SK-N-SH (cell line): ENCODE data around the gene STX2. TPM values are rescaled to one million over a fixed set of nuclear protein-coding genes. Genes with fewer than 3 reads are reported as not detected.

ENCODE experiments used
- CTCF ChIA-PET: fragments of 300-600, 350-600 bp; formaldehyde crosslinking; extraction: SDS; loops from one replicate; lab custom pipeline; 2021; lab: Yijun Ruan, JAX
- POLR2A ChIA-PET: fragments of 350-600 bp; sonication (Branson Sonifier 250); formaldehyde crosslinking; extraction: SDS; loops from one replicate; lab custom pipeline; 2020; ENCODE audit warnings: antibody characterized with exemption, inconsistent platforms; lab: Yijun Ruan, JAX
- DNase-seq: peaks from one replicate; pipeline ENCODE4 v3.0.0; 2012
- H2AFZ ChIP-seq: fragments of 200-600 bp; sonication (generic); 2 replicates; pipeline ENCODE4 v1.8.1; 2016; ENCODE audit warnings: antibody characterized with exemption, mild to moderate bottlenecking, low read depth
- H3F3A ChIP-seq: fragments of 200-600 bp; sonication (generic); replicated peaks from 2 replicates; pipeline ENCODE3; 2016; ENCODE audit warnings: antibody characterized with exemption, mild to moderate bottlenecking; ENCODE audit not compliant: insufficient read depth
- H3K27ac ChIP-seq, 2 experiments: fragments of 200-500 bp in 1 of 2; fragments of 200-600 bp in 1 of 2; sonication (Bioruptor generic) in 1 of 2; sonication (generic), shearing (Covaris generic) in 1 of 2; 2 replicates each; pipeline versions ENCODE4 v1.5.1 to v1.6.1; 2014 to 2016; ENCODE audit warnings: low read depth in 2 of 2, inconsistent platforms in 1 of 2, low read length in 1 of 2, mild to moderate bottlenecking in 1 of 2, mixed read lengths in 1 of 2
- H3K27me3 ChIP-seq: fragments of 200-600 bp; sonication (generic), shearing (Covaris generic); 2 replicates; pipeline ENCODE4 v1.6.1; 2016; ENCODE audit warnings: mixed run types; ENCODE audit not compliant: insufficient read depth
- H3K36me3 ChIP-seq, 2 experiments: fragments of 200-500 bp in 1 of 2; fragments of 200-600 bp in 1 of 2; sonication (Bioruptor generic) in 1 of 2; sonication (generic) in 1 of 2; replicated peaks in 1 of 2; 2 replicates each; pipeline versions ENCODE3 to v1.5.1; 2014 to 2016; ENCODE audit warnings: low read length in 1 of 2, mild to moderate bottlenecking in 1 of 2; ENCODE audit not compliant: insufficient read depth in 2 of 2, control insufficient read depth in 1 of 2
- H3K4me1 ChIP-seq, 2 experiments: fragments of 200-500 bp in 1 of 2; fragments of 200-600 bp in 1 of 2; sonication (Bioruptor generic) in 1 of 2; sonication (generic), shearing (Covaris generic) in 1 of 2; 2 replicates each; pipeline versions ENCODE4 v1.5.1 to v1.6.1; 2014 to 2016; ENCODE audit warnings: low read depth in 1 of 2, low read length in 1 of 2, mixed run types in 1 of 2; ENCODE audit not compliant: insufficient read depth in 2 of 2, control insufficient read depth in 1 of 2
- H3K4me2 ChIP-seq: fragments of 200-600 bp; sonication (generic), shearing (Covaris generic); 2 replicates; pipeline ENCODE4 v1.6.1; 2017; ENCODE audit warnings: mixed run types
- H3K4me3 ChIP-seq, 2 experiments: fragments of 200-500 bp in 1 of 2; fragments of 200-600 bp in 1 of 2; sonication (Bioruptor generic) in 1 of 2; sonication (generic), shearing (Covaris generic) in 1 of 2; 2 replicates each; pipeline versions ENCODE4 v1.5.1 to v1.8.1; 2014 to 2016; ENCODE audit warnings: low read depth in 2 of 2, inconsistent platforms in 1 of 2, low read length in 1 of 2, mild to moderate bottlenecking in 1 of 2, mixed read lengths in 1 of 2, moderate library complexity in 1 of 2
- H3K79me2 ChIP-seq: fragments of 200-600 bp; sonication (generic); 2 replicates; pipeline ENCODE4 v1.8.1; 2017; ENCODE audit warnings: mild to moderate bottlenecking; ENCODE audit not compliant: insufficient read depth
- H3K9ac ChIP-seq: fragments of 200-600 bp; sonication (generic); 2 replicates; pipeline ENCODE4 v1.6.1; 2017; ENCODE audit warnings: mixed run types
- H3K9me2 ChIP-seq: fragments of 200-600 bp; sonication (generic); 2 replicates; pipeline ENCODE4 v1.6.1; 2017; ENCODE audit warnings: mixed run types
- H3K9me3 ChIP-seq: fragments of 200-600 bp; sonication (generic); 2 replicates; pipeline ENCODE4 v1.6.1; 2017; ENCODE audit warnings: mixed run types, mild to moderate bottlenecking, moderate library complexity
- H4K20me1 ChIP-seq: fragments of 200-600 bp; sonication (generic); 2 replicates; pipeline ENCODE4 v1.6.1; 2017; ENCODE audit warnings: mild to moderate bottlenecking, mixed run types; ENCODE audit not compliant: insufficient read depth
- CHD2 ChIP-seq: fragments of 150-350 bp; IDR thresholded peaks from 2 replicates; pipeline ENCODE4 v1.6.1; 2018; ENCODE audit warnings: low read length; ENCODE audit not compliant: partially characterized antibody
- CTCF ChIP-seq: fragments of 200-600 bp; sonication (generic); IDR thresholded peaks from 2 replicates; pipeline ENCODE4 v1.6.1; 2017; ENCODE audit warnings: antibody characterized with exemption, mild to moderate bottlenecking, moderate library complexity
- ELF1 ChIP-seq: IDR thresholded peaks from 2 replicates; pipeline ENCODE4 v1.4.0; 2012
- EZH2phosphoT487 ChIP-seq: fragments of 200-600 bp; sonication (generic); IDR thresholded peaks from 2 replicates; pipeline ENCODE4 v1.6.1; 2017; ENCODE audit warnings: low read depth, mixed run types, mild to moderate bottlenecking, antibody characterized with exemption, moderate library complexity, borderline replicate concordance
- FOXJ3 ChIP-seq: sonication (generic); formaldehyde crosslinking; IDR thresholded peaks from 2 replicates; pipeline ENCODE4 v1.5.1; 2020; ENCODE audit warnings: mild to moderate bottlenecking, missing genetic modification reagents
- FOXM1 ChIP-seq: IDR thresholded peaks from 2 replicates; pipeline ENCODE4 v1.4.0; 2012; ENCODE audit warnings: low read depth, mild to moderate bottlenecking
- GABPA ChIP-seq: IDR thresholded peaks from 2 replicates; pipeline ENCODE4 v1.4.0; 2012; ENCODE audit warnings: low read depth, mild to moderate bottlenecking
- GATA2 ChIP-seq: sonication (generic); formaldehyde crosslinking; IDR thresholded peaks from 2 replicates; pipeline ENCODE4 v1.5.0; 2020; ENCODE audit warnings: mild to moderate bottlenecking, missing genetic modification reagents
- JUND ChIP-seq: IDR thresholded peaks from 2 replicates; pipeline ENCODE4 v1.4.0; 2012
- MEF2A ChIP-seq: IDR thresholded peaks from 2 replicates; pipeline ENCODE4 v1.4.0; 2012; ENCODE audit warnings: low read depth, borderline replicate concordance
- MXI1 ChIP-seq: IDR thresholded peaks from 2 replicates; pipeline ENCODE4 v1.6.1; 2012; ENCODE audit warnings: mild to moderate bottlenecking, low read depth, low read length, improper control_type of control experiment
- NFIC ChIP-seq: IDR thresholded peaks from 2 replicates; pipeline ENCODE4 v1.4.0; 2012; ENCODE audit warnings: borderline replicate concordance
- PBX3 ChIP-seq: IDR thresholded peaks from 2 replicates; pipeline ENCODE4; 2012
- POLR2AphosphoS5 ChIP-seq: IDR thresholded peaks from 2 replicates; pipeline ENCODE4 v1.6.1; 2012; ENCODE audit warnings: low read depth, low read length
- RAD21 ChIP-seq: IDR thresholded peaks from 2 replicates; pipeline ENCODE4 v1.6.1; 2012; ENCODE audit warnings: mild to moderate bottlenecking, low read length
- RCOR1 ChIP-seq: fragments of 150-350 bp; IDR thresholded peaks from 2 replicates; pipeline ENCODE4 v1.6.1; 2017; ENCODE audit warnings: antibody characterized with exemption, low read length
- RFX5 ChIP-seq: IDR thresholded peaks from 2 replicates; pipeline ENCODE4 v1.6.1; 2012; ENCODE audit warnings: mild to moderate bottlenecking, improper control_type of control experiment, low read length
- RXRA ChIP-seq: IDR thresholded peaks from 2 replicates; pipeline ENCODE4 v1.4.0; 2012; ENCODE audit warnings: low read depth, mild to moderate bottlenecking, borderline replicate concordance
- SIN3A ChIP-seq: IDR thresholded peaks from 2 replicates; pipeline ENCODE4 v1.6.1; 2012; ENCODE audit warnings: low read depth, mild to moderate bottlenecking, low read length, moderate library complexity, borderline replicate concordance
- SMC3 ChIP-seq: IDR thresholded peaks from 2 replicates; pipeline ENCODE4 v1.6.1; 2012; ENCODE audit warnings: low read depth, low read length, improper control_type of control experiment
- TAF1 ChIP-seq: IDR thresholded peaks from 2 replicates; pipeline ENCODE4 v1.6.1; 2012; ENCODE audit warnings: low read depth, mild to moderate bottlenecking, low read length, moderate library complexity, borderline replicate concordance
- TEAD4 ChIP-seq: IDR thresholded peaks from 2 replicates; pipeline ENCODE4 v1.4.0; 2012; ENCODE audit warnings: mild to moderate bottlenecking, borderline replicate concordance; ENCODE audit not compliant: insufficient read depth
- YY1 ChIP-seq: IDR thresholded peaks from 2 replicates; pipeline ENCODE4 v1.4.0; 2012; ENCODE audit warnings: low read depth, mild to moderate bottlenecking
- WGBS: methylation state at CpG from one replicate; pipeline ENCODE4 v1.1.6; 2017; ENCODE audit warnings: low lambda C conversion rate; 5-methylcytosine and 5-hydroxymethylcytosine counted together
- polyA plus RNA-seq, 3 experiments: library from polyadenylated mRNA; depleted of rRNA; stranded (reverse); fragments of >200 nt; gene quantifications; 2 replicates each; pipeline ENCODE4 v1.2.3, GENCODE V29; 2012

STX2 gene
- polyA plus RNA-seq, 1 of the 3 experiments (the other 2 are of a cell fraction) = 25.1 TPM

- POLR2A ChIA-PET = no interaction called here
- peaks cover 42 to 46% of the 10 kb centered on the region in 2 experiments for H3K36me3 ChIP-seq
- H3K9me2 ChIP-seq = no peaks in the 10 kb centered on the region
- H3K4me1 ChIP-seq = no peaks in the 10 kb centered on the region; a peak in 1 of 4 replicates
- no peaks in the 10 kb centered on the region for H3K79me2 ChIP-seq
- no peak overlapping the region for H3K27ac ChIP-seq
- no peak overlapping the region for H3K9ac ChIP-seq
- 90% methylated on average over 3 of the region's 3 CpGs for WGBS
- no peaks in the 10 kb centered on the region for H3F3A ChIP-seq
- H3K27me3 ChIP-seq = no peaks in the 10 kb centered on the region
- no peak overlapping the region for H2AFZ ChIP-seq
- TF ChIP-seq ELF1 (no peak), PBX3 (no peak), FOXM1 (no peak), MXI1 (no peak), JUND (no peak), TAF1 (no peak), POLR2AphosphoS5 (no peak), RCOR1 (no peak), SIN3A (no peak), YY1 (no peak), SMC3 (no peak), GATA2 (no peak), MEF2A (no peak)
- no peak overlapping the region for H3K4me3 ChIP-seq
- H3K9me3 ChIP-seq = no peaks in the 10 kb centered on the region
- H4K20me1 ChIP-seq = no peaks in the 10 kb centered on the region
- no peak for DNase-seq
- CTCF ChIA-PET = no interaction called here
- no peak overlapping the region for H3K4me2 ChIP-seq
These were observed 45.5 kb downstream of the STX2 start for GRCh38 chr12:130793554-130793849.

GRCh38 chr12:130792821-130793553 lies 46.1 kb downstream of the STX2 start:
- ChIA-PET CTCF (no interaction called here), POLR2A (no interaction called here)
- H3K36me3 ChIP-seq = peaks cover 44 to 45% of the 10 kb centered on the region in 2 experiments
- no peak overlapping the region for H3K27ac ChIP-seq
- no peaks in the 10 kb centered on the region for H4K20me1 ChIP-seq
- no peak overlapping the region for H3K4me3 ChIP-seq
- no peaks in the 10 kb centered on the region for H3F3A ChIP-seq
- no peak overlapping the region for H2AFZ ChIP-seq
- H3K27me3 ChIP-seq = no peaks in the 10 kb centered on the region
- H3K4me1 ChIP-seq = no peaks in the 10 kb centered on the region; a peak in 1 of 4 replicates
- H3K9me3 ChIP-seq = no peaks in the 10 kb centered on the region
- 94% methylated on average over 18 of the region's 20 CpGs for WGBS
- no peaks in the 10 kb centered on the region for H3K79me2 ChIP-seq
- H3K4me2 ChIP-seq = no peak overlapping the region
- H3K9me2 ChIP-seq = no peaks in the 10 kb centered on the region
- H3K9ac ChIP-seq = no peak overlapping the region
- DNase-seq = no peak
- TF ChIP-seq SIN3A = no peak
- no peak for TF ChIP-seq EZH2phosphoT487
- TF ChIP-seq FOXM1 = no peak
- no peak for TF ChIP-seq MEF2A
- TF ChIP-seq CTCF = no peak
- no peak for TF ChIP-seq GABPA
- TF ChIP-seq YY1 = no peak
- TF ChIP-seq CHD2 = no peak
- no peak for TF ChIP-seq RAD21
- no peak for TF ChIP-seq TEAD4
- no peak for TF ChIP-seq RCOR1
- TF ChIP-seq RXRA = no peak
- no peak for TF ChIP-seq FOXJ3 (CRISPR knock-in tag)
- no peak for TF ChIP-seq SMC3
- no peak for TF ChIP-seq NFIC
- no peak for TF ChIP-seq RFX5
